ENCODE measurements around the gene RRM1. TPM values are rescaled to one million over a fixed set of nuclear protein-coding genes. Genes with fewer than 3 reads are reported as not detected.

RRM1 gene
- total RNA-seq, 2 donors from 2014 or later = 79.2 to 102 TPM

- no peak overlapping the region for H3K4me3 ChIP-seq (ENCODE audit: low read length)
These were observed 35.2 kb upstream of the RRM1 start for GRCh38 chr11:4059424-4059823.

GRCh38 chr11:4060182-4060923 is 34.2 kb upstream of the RRM1 start:
- TF ChIP-seq CTCF (conservative IDR thresholded peaks at IDR 0.05) = no peak
- Histone ChIP-seq H3K4me3 (ENCODE audit: low read length) (no peak overlapping the region), H3K27ac (ENCODE audit: low read depth, low read length) (no peak overlapping the region), H3K9ac (ENCODE audit: extremely low read depth, low read length, poor library complexity, severe bottlenecking) (no peak overlapping the region), H3K9me3 (ENCODE audit: control insufficient read depth, low read length) (no peaks in the 10 kb centered on the region), H3K36me3 (ENCODE audit: control insufficient read depth, insufficient read depth, low read length) (peaks cover 6% of the 10 kb centered on the region), H3K27me3 (ENCODE audit: control insufficient read depth, insufficient read depth, low read length, poor library complexity, severe bottlenecking) (no peaks in the 10 kb centered on the region), H3K4me1 (ENCODE audit: control insufficient read depth, insufficient read depth, low read length) (no peaks in the 10 kb centered on the region)
- H3K36me3 Mint-ChIP-seq (ENCODE audit: low read depth) = peaks cover 3% of the 10 kb centered on the region
- H3K4me1 Mint-ChIP-seq = peaks cover 5% of the 10 kb centered on the region
- no peak for DNase-seq
- no peak overlapping the region for H3K27ac Mint-ChIP-seq
- no peaks in the 10 kb centered on the region for H3K9me3 Mint-ChIP-seq
- no peak overlapping the region for H3K4me3 Mint-ChIP-seq
- 90 to 94% methylated on average over 3 to 4 of the region's 4 CpGs for WGBS, 2 experiments (ENCODE audit: insufficient coverage in 1 of 2, insufficient read length in 1 of 2)
- H3K27me3 Mint-ChIP-seq (ENCODE audit: insufficient read depth) = no peaks in the 10 kb centered on the region

More at GRCh38 chr11:4059424-4059823, 35.2 kb upstream of the RRM1 start:
- Histone ChIP-seq H3K9ac (ENCODE audit: extremely low read depth, low read length, poor library complexity, severe bottlenecking) (no peak overlapping the region), H3K36me3 (ENCODE audit: control insufficient read depth, insufficient read depth, low read length) (peaks cover 6% of the 10 kb centered on the region), H3K27ac (ENCODE audit: low read depth, low read length) (no peak overlapping the region), H3K4me1 (ENCODE audit: control insufficient read depth, insufficient read depth, low read length) (no peaks in the 10 kb centered on the region), H3K27me3 (ENCODE audit: control insufficient read depth, insufficient read depth, low read length, poor library complexity, severe bottlenecking) (no peaks in the 10 kb centered on the region), H3K9me3 (ENCODE audit: control insufficient read depth, low read length) (no peaks in the 10 kb centered on the region)
- Mint-ChIP-seq H3K27ac (no peak overlapping the region), H3K4me3 (no peak overlapping the region), H3K9me3 (no peaks in the 10 kb centered on the region), H3K36me3 (ENCODE audit: low read depth) (peaks cover 4% of the 10 kb centered on the region), H3K27me3 (ENCODE audit: insufficient read depth) (no peaks in the 10 kb centered on the region), H3K4me1 (peaks cover 3% of the 10 kb centered on the region)
- no peak for TF ChIP-seq CTCF (conservative IDR thresholded peaks at IDR 0.05)
- DNase-seq = no peak
- WGBS, 2 experiments (ENCODE audit: insufficient coverage in 1 of 2, insufficient read length in 1 of 2) = 83 to 88% methylated on average over 1 of the region's 1 CpG

GRCh38 chr11:4061700-4062099 is 32.9 kb upstream of the RRM1 start:
- DNase-seq = no peak
- H3K27me3 Mint-ChIP-seq (ENCODE audit: insufficient read depth) = no peaks in the 10 kb centered on the region
- Histone ChIP-seq H3K9me3 (ENCODE audit: control insufficient read depth, low read length) (no peaks in the 10 kb centered on the region), H3K4me1 (ENCODE audit: control insufficient read depth, insufficient read depth, low read length) (no peaks in the 10 kb centered on the region), H3K36me3 (ENCODE audit: control insufficient read depth, insufficient read depth, low read length) (peaks cover 6% of the 10 kb centered on the region), H3K9ac (ENCODE audit: extremely low read depth, low read length, poor library complexity, severe bottlenecking) (no peak overlapping the region), H3K27me3 (ENCODE audit: control insufficient read depth, insufficient read depth, low read length, poor library complexity, severe bottlenecking) (no peaks in the 10 kb centered on the region), H3K27ac (ENCODE audit: low read depth, low read length) (no peak overlapping the region), H3K4me3 (ENCODE audit: low read length) (no peak overlapping the region)
- WGBS, 2 experiments (ENCODE audit: insufficient coverage in 1 of 2, insufficient read length in 1 of 2) = 76 to 85% methylated on average over 1 of the region's 1 CpG
- H3K36me3 Mint-ChIP-seq (ENCODE audit: low read depth) = peaks cover 2% of the 10 kb centered on the region
- no peaks in the 10 kb centered on the region for H3K9me3 Mint-ChIP-seq
- peaks cover 12% of the 10 kb centered on the region for H3K4me1 Mint-ChIP-seq
- no peak overlapping the region for H3K4me3 Mint-ChIP-seq
- no peak for TF ChIP-seq CTCF (conservative IDR thresholded peaks at IDR 0.05)
- no peak overlapping the region for H3K27ac Mint-ChIP-seq

Measured in endodermal cell (in vitro differentiated cells).